PFSK-1 (cell line): Measurements from ENCODE around the gene IL10.

Experiments
- FOXP2 ChIP-seq: optimal IDR thresholded peaks from 2 replicates; pipeline ENCODE3; 2011; ENCODE audit warnings: borderline replicate concordance, control low read depth, inconsistent platforms; ENCODE audit not compliant: insufficient read depth; ENCODE audit errors: extremely low read length, extremely low read depth
- POLR2AphosphoS5 ChIP-seq: IDR thresholded peaks from 2 replicates; pipeline ENCODE4 v1.6.1; 2012; ENCODE audit warnings: low read depth, mild to moderate bottlenecking, control low read depth, low read length, moderate library complexity
- SIN3A ChIP-seq: IDR thresholded peaks from 2 replicates; pipeline ENCODE4 v1.6.1; 2012; ENCODE audit warnings: mild to moderate bottlenecking, low read length, moderate library complexity, borderline replicate concordance; ENCODE audit not compliant: insufficient read depth
- TAF1 ChIP-seq: IDR thresholded peaks from 2 replicates; pipeline ENCODE4 v1.6.1; 2012; ENCODE audit warnings: low read length, control low read depth, borderline replicate concordance; ENCODE audit not compliant: insufficient read depth
- TF ChIP-seq, protein P1 (sequence below), 2 experiments: IDR thresholded peaks; 2 replicates each; pipeline versions ENCODE4 v1.6.1 to v1.8.0; 2011 to 2012; ENCODE audit warnings: low read depth in 2 of 2, low read length in 2 of 2, control low read depth in 1 of 2, inconsistent platforms in 1 of 2, mild to moderate bottlenecking in 1 of 2, moderate library complexity in 1 of 2; ENCODE audit not compliant: insufficient read depth in 1 of 2

The IL10 gene

GRCh38 chr1:206793620-206794019 lies 21.3 kb upstream of the IL10 start:
- TF ChIP-seq FOXP2, result no peak

GRCh38 chr1:206792939-206793607 lies 20.8 kb upstream of the IL10 start:
- TF ChIP-seq, protein P1, sequence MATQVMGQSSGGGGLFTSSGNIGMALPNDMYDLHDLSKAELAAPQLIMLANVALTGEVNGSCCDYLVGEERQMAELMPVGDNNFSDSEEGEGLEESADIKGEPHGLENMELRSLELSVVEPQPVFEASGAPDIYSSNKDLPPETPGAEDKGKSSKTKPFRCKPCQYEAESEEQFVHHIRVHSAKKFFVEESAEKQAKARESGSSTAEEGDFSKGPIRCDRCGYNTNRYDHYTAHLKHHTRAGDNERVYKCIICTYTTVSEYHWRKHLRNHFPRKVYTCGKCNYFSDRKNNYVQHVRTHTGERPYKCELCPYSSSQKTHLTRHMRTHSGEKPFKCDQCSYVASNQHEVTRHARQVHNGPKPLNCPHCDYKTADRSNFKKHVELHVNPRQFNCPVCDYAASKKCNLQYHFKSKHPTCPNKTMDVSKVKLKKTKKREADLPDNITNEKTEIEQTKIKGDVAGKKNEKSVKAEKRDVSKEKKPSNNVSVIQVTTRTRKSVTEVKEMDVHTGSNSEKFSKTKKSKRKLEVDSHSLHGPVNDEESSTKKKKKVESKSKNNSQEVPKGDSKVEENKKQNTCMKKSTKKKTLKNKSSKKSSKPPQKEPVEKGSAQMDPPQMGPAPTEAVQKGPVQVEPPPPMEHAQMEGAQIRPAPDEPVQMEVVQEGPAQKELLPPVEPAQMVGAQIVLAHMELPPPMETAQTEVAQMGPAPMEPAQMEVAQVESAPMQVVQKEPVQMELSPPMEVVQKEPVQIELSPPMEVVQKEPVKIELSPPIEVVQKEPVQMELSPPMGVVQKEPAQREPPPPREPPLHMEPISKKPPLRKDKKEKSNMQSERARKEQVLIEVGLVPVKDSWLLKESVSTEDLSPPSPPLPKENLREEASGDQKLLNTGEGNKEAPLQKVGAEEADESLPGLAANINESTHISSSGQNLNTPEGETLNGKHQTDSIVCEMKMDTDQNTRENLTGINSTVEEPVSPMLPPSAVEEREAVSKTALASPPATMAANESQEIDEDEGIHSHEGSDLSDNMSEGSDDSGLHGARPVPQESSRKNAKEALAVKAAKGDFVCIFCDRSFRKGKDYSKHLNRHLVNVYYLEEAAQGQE (IDR thresholded peaks at IDR 0.05; ENCODE audit: insufficient read depth in 1 of 2, low read depth in 2 of 2, low read length in 2 of 2), result no peak
- TF ChIP-seq FOXP2 (no peak), SIN3A (no peak), TAF1 (no peak), POLR2AphosphoS5 (no peak)

GRCh38 chr1:206790502-206791250 lies 18.4 kb upstream of the IL10 start:
- no peak for TF ChIP-seq TAF1
- TF ChIP-seq FOXP2, result no peak
- TF ChIP-seq POLR2AphosphoS5, result no peak
- TF ChIP-seq, protein P1 (IDR thresholded peaks at IDR 0.05; ENCODE audit: insufficient read depth in 1 of 2, low read depth in 2 of 2, low read length in 2 of 2), result no peak

DNA sequence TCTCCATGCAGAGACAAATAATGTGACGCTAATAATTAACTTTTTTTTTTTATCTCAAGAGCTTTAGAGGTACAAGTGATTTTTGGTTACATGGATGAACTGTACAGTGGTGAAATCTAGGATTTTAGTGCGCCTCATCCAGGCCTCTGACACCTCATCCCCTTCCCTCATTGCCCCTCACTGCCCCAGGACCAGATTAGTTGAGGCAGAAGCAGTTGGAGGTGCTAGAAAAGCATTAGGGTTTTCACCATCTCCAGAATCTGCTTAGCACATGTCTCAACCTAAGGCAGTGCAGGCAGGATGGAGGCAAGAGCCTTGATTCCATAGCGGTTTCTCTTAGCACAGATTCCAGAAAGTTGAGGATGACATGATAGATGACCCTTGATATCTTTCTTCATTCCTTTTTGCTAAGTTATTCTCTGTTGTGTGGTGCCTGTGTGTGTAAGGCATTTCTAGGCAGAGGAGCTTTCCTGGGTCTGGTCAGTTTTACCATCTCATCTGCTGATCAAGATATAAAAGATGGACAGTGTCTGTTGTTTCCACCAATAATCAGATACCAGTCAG lies 16.3 kb upstream of the IL10 start:
- TF ChIP-seq POLR2AphosphoS5 (no peak), FOXP2 (no peak), TAF1 (no peak), SIN3A (no peak)
- TF ChIP-seq, protein P1 (IDR thresholded peaks at IDR 0.05; ENCODE audit: insufficient read depth in 1 of 2, low read depth in 2 of 2, low read length in 2 of 2), result no peak

GRCh38 chr1:206787891-206788290 lies 15.6 kb upstream of the IL10 start:
- TF ChIP-seq FOXP2, result no peak
- TF ChIP-seq SIN3A, result no peak
- no peak for TF ChIP-seq POLR2AphosphoS5
- TF ChIP-seq, protein P1 (IDR thresholded peaks at IDR 0.05; ENCODE audit: insufficient read depth in 1 of 2, low read depth in 2 of 2, low read length in 2 of 2), result no peak
- no peak for TF ChIP-seq TAF1
